ENCODE measurements around the gene TSPEAR.
"Not testable (repeated sequence)": the region's sequence is repeated elsewhere in the genome, so short reads cannot be mapped to it uniquely, and the experiment has no call there.

The TSPEAR gene

DNA sequence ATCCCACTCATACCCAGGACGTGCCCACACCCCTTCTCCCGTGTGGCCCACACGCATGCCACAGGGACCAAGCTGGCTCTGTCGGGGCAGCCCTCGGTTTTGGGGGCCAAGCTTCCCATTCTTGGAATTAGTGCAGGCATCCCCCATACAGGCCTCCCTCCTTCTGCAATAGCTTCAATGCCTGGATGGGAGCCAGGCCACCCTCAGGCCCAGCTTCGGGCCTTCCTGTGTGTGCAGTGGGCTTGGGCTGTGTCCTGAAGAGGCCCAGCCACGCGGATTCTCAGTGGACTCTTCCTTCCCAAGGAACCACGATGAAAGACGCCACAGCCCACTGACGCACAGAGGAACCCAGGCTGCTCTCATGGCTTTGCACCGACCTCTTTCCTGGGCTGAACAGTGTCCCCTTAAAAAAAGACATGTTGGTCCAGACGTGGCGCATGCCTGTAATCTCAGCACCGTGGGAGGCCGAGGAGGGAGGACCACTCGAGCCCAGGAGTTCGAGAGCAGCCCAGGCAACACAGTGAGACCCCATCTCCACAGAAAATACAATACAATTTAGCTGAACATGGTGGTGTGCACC is 61.8 kb downstream of the TSPEAR start:
- DNase-seq (ENCODE audit: low spot score) = no peak
- TF ChIP-seq, protein P1, sequence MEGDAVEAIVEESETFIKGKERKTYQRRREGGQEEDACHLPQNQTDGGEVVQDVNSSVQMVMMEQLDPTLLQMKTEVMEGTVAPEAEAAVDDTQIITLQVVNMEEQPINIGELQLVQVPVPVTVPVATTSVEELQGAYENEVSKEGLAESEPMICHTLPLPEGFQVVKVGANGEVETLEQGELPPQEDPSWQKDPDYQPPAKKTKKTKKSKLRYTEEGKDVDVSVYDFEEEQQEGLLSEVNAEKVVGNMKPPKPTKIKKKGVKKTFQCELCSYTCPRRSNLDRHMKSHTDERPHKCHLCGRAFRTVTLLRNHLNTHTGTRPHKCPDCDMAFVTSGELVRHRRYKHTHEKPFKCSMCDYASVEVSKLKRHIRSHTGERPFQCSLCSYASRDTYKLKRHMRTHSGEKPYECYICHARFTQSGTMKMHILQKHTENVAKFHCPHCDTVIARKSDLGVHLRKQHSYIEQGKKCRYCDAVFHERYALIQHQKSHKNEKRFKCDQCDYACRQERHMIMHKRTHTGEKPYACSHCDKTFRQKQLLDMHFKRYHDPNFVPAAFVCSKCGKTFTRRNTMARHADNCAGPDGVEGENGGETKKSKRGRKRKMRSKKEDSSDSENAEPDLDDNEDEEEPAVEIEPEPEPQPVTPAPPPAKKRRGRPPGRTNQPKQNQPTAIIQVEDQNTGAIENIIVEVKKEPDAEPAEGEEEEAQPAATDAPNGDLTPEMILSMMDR (IDR thresholded peaks at IDR 0.05; ENCODE audit: extremely low read depth, insufficient read depth, missing control alignments) = no peak
- in situ Hi-C loops (cut with MboI; ENCODE audit: low pct_unique_long_range_greater_than_20kb, low sequenced_read_pairs, unreplicated experiment) = no loop called here

DNA sequence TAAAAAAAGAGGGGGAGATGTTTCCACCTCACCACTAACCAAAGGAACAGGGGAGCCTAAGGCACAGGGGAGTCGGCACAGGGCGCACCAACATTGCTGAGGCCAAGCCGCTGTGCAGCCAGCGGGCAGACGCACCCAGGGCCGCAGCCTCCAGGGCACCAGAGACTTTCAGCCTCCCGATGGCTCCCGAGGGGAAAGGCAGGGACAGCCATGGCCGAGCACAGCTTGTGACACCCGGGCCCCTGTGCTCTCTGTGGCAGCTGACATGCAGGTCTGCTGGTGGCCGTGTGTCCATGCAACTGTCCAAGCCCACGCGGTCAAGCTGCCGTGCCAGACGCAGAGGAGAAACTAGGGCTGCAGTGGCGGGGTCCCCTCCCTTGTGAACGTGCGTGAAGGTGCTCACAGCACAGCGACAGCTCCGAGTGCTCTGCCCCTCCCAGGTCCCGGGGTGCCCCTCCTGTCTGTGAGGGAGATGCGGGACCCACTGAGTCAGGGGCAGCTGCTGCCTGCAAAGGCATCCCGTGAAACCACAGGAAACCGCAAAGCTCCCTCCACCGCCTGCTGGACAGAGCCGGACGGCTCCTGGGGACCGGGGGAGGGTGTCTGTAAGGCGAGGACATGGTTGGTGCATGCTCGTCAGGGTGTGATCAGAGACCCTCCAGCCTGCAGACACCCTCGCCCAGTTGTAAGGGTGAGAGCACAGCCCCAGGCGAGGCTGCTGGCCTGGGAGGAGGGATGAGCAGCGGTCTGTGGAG is 62.6 kb downstream of the TSPEAR start:
- TF ChIP-seq, protein P1 (IDR thresholded peaks at IDR 0.05; ENCODE audit: extremely low read depth, insufficient read depth, missing control alignments) = no peak
- in situ Hi-C loops (cut with MboI; ENCODE audit: low pct_unique_long_range_greater_than_20kb, low sequenced_read_pairs, unreplicated experiment) = no loop called here
- DNase-seq (ENCODE audit: low spot score) = no peak

DNA sequence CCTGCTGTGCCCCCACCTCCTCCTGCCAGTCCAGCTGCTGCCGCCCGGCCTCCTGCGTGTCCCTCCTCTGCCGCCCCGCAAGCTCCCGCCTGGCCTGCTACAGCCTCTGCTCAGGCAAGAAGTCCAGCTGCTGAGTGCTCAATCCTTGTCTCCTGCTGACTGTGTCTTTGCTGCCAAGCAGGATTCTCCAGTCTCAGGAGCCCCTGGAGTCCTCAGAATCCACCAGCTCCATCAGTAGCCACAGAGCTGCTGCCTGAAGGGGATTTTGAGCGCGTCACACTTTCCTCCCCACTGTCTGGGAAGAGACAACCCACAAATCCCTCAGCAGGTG is 64.2 kb downstream of the TSPEAR start:
- DNase-seq (ENCODE audit: low spot score) = no peak
- in situ Hi-C loops (cut with MboI; ENCODE audit: low pct_unique_long_range_greater_than_20kb, low sequenced_read_pairs, unreplicated experiment) = no loop called here
- TF ChIP-seq, protein P1 (IDR thresholded peaks at IDR 0.05; ENCODE audit: extremely low read depth, insufficient read depth, missing control alignments) = no peak

DNA sequence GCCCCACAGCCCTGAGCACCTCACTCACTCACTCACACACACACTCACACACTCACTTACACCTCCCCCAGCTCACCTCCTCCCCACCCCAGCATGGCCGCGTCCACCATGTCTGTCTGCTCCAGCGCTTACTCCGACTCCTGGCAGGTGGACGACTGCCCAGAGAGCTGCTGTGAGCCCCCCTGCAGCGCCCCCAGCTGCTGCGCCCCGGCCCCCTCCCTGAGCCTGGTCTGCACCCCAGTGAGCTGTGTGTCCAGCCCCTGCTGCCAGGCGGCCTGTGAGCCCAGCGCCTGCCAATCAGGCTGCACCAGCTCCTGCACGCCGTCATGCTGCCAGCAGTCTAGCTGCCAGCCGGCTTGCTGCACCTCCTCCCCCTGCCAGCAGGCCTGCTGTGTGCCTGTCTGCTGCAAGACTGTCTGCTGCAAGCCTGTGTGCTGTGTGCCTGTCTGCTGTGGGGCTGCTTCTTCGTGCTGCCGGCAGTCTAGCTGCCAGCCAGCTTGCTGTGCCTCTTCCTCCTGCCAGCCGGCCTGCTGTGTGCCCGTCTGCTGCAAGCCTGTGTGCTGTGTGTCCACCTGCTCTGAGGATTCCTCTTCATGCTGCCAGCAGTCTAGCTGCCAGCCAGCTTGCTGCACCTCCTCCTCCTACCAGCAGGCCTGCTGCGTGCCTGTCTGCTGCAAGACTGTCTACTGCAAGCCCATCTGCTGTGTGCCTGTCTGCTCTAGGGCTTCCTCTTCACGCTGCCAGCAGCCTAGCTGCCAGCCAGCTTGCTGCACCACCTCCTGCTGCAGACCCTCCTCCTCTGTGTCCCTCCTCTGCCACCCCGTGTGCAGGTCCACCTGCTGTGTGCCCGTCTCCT is 64.8 kb downstream of the TSPEAR start, which contains the start of gene KRTAP10-11:
Gene KRTAP10-11, plus strand, starts transcription at position 49 of the 856 bp plus-strand sequence. Its CDS starts 45 bp downstream, at position 94.
- DNase-seq (ENCODE audit: low spot score); in situ Hi-C loops (cut with MboI; ENCODE audit: low pct_unique_long_range_greater_than_20kb, low sequenced_read_pairs, unreplicated experiment): not testable (repeated sequence)

DNA sequence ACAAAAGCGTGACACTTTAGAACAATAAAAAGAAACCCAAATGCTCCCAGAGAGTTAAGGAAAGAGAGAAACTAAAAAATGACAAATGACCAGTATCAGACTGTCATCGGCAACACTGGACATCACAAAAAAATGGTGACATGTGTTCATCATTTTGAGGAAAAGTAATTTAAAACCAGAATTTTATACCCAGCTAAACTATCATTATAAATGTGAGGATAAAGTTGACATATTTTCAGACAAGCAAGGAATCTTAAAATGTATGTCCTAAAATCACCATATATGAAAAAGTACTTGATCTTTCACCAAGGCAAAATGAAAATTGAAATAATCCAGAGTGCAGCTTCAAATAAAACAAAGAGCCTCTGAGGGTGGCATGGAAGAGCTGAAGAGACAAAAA is 66.5 kb downstream of the TSPEAR start:
- DNase-seq (ENCODE audit: low spot score) = no peak
- TF ChIP-seq, protein P1 (IDR thresholded peaks at IDR 0.05; ENCODE audit: extremely low read depth, insufficient read depth, missing control alignments) = no peak
- in situ Hi-C loops (cut with MboI; ENCODE audit: low pct_unique_long_range_greater_than_20kb, low sequenced_read_pairs, unreplicated experiment) = no loop called here

DNA sequence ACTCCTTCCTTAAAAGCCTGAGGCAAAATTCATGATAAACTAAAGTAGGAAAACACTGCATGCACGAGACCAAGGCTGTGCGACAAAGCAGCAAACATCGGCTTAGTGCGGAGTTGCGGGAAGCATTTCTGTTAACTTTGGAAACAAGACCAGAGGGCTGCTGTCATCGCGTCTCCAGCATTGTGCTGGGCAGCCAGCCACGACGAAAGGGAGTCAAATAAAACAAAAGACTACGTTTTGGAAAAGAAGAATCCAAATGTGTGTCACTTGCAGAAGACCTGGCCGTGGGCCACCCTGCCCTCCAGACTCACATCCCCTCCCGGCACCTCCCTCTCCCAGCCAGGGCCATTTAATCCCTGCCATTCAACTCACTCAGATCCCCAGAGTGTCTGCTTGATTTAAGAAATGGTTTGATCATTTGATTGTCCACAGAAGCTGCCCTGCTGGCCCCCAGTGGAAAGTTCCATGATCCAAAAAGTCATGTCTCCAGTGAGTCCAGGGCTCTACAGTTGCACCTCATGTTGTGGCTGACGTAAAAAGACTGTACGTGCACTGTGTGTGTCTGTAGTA is 67.5 kb downstream of the TSPEAR start:
- in situ Hi-C loops (cut with MboI; ENCODE audit: low pct_unique_long_range_greater_than_20kb, low sequenced_read_pairs, unreplicated experiment) = no loop called here
- DNase-seq (ENCODE audit: low spot score) = no peak
- TF ChIP-seq, protein P1 (IDR thresholded peaks at IDR 0.05; ENCODE audit: extremely low read depth, insufficient read depth, missing control alignments) = no peak

Data from GM13977 (cell line).